SH-SY5Y (cell line): Measurements from ENCODE around the gene TRIM47.

ENCODE experiments used
- GATA2 ChIP-seq: IDR thresholded peaks from 2 replicates; pipeline ENCODE4 v1.6.1; 2011; ENCODE audit warnings: mild to moderate bottlenecking, low read depth, low read length
- GATA3 ChIP-seq: IDR thresholded peaks from 2 replicates; pipeline ENCODE4 v1.6.1; 2011; ENCODE audit warnings: low read depth, mild to moderate bottlenecking, low read length, moderate library complexity

TRIM47 gene

GRCh38 chr17:75873587-75874322 is 4.6 kb downstream of the TRIM47 start:
- TF ChIP-seq GATA2 (no peak), GATA3 (no peak)

DNA sequence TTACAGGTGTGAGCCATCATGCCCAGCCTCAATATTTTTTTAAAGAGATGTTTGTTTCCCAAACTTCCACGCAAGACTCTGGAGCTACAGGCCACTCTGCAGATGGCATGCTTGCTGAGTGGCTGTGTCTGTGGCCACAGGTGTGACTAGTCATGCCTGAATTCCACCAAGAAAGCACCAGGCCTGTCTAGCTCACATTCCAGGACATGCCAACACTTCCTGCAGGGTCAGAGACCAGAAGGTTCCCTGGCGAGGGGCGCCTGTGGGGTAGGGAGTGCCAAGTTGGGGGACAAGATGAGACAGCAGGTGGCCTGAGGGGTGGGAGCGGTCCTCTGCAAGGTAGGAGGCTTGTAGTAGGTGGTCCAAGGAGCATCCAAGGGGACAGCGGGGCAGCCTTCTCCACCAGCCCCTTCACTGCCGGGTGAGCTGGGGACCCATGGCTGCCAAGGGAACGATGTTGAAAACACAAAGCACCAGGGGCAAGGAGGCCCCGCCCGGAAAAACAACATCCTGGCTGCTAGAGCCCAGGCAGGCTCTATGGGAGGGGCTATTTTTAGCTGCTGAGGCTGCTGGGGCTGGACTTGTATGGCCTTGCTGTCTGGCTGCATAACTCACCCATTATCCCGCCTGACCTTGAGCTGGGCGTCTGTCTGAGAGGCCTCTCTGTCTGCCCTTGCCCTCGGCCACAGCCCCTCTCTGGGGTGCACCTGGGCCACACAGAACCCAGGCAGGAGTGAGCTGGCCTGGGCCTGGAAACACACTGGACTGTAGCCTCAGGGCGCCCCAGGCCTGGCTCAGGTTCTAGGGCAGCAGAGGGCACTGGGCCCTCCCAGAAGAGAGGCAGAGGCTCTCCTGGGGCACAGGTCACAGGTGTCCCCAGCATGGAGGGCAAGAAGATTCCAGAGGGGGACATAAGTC is 5.7 kb downstream of the TRIM47 start:
- TF ChIP-seq GATA3 (no peak), GATA2 (no peak)

DNA sequence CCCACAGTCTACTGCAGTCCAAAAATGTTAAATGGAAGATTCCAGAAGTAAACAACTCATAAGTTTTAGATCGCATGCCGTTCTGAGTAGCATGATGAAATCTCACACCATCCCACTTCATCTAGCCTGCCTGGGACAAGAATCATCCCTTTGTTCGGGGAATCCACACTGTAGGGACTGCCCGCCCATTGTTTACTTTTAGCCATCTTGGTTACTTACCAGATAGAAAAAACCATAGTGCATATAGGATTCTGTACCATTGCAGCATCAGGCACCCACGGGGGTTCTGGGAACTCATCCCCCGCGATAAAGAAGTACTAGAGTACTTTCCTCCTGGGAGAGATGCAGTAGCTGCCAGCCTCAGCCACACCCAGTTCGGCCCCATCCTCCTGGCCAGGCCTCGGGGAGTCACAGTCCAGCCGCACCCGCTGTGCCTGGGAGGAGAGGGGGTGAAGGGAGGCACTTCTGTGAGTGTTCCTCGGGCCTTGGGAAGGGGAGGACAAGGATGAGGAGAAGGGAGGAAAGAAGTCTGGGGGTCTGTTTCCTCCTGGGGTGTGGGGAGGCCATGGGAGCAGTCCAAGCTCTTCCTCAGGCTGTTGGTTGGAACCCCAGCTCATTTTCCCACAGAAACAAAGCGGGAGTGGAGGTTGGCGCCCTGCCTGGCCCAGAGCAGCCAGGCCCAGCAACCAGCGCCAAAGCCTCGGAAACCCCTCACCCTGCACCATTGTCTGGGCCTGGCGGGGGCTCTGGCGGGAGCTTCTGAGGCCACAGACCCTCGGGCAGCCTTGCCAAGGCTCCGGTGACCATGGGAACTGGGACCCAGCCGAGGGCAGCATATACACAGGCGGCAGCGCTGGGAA is 8.9 kb downstream of the TRIM47 start:
- TF ChIP-seq GATA3 = no peak
- TF ChIP-seq GATA2 = no peak

DNA sequence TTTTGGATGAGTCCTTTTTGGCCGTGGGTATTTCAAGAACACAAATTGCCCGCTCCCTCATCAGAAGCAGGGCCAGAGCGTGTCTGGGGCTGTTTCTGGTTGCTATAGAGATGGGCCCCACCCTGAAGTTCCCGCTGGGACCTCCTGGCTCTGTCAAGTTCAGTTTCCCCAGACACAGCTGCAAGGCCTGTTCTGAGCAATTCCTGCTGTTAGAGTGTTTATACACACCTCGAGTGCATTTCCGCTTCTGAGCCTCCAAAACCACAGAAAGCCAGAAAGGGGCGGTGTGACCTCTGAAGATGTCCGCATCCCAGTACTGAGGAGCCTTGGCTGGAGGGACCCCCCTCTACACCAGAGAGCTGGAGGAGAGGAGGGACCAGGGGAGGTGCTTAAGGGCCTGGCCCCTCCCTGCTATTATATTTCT is 13.9 kb downstream of the TRIM47 start:
- no peak for TF ChIP-seq GATA3
- TF ChIP-seq GATA2 = no peak

- TF ChIP-seq GATA3 (no peak), GATA2 (no peak)
Measured at GRCh38 chr17:75861927-75862317, 16.5 kb downstream of the TRIM47 start.

DNA sequence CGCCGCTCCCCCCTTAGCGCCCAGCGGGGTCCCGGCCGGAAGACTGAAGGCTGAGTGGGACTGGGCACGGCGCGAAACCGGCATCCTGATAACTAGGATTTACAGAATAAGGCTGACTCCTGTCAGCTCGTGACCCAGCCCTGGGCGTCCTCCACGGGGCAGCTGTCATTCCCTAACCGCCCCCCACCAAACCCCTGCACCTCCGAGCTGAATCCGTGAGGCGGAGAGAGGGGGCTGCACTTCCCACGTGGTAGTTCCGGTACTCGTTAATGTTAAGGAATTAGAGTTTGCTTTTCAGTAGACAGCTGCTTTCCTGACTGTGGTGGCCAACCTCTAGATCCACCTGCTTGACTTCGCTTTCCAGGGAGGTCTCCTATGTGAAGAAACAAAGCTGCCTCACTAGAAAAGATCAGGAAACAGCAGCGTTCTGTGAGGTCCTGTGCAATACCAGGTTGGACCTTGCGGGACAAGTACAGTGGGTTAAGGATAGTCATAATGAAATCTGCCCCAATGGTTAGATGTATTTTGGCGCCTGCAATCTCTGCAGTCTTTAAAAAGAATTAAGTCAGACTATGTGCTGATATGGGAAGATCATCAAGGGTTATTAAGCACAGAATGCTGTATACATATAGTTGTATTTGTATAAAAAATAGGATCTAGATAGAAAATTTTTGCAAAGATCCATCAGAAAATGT is 22.2 kb downstream of the TRIM47 start:
- TF ChIP-seq GATA3 (no peak), GATA2 (no peak)

GRCh38 chr17:75855310-75856061 is 22.9 kb downstream of the TRIM47 start, which contains the start of gene WBP2:
WBP2 (minus strand) TSS chr17:75855335; CDS start chr17:75855297, 38 bp downstream.
- TF ChIP-seq GATA3 (no peak), GATA2 (no peak; the same call in 1 of the 2 replicates)

GRCh38 chr17:75854881-75855309 is 23.5 kb downstream of the TRIM47 start:
- TF ChIP-seq GATA2 (no peak), GATA3 (no peak)

DNA sequence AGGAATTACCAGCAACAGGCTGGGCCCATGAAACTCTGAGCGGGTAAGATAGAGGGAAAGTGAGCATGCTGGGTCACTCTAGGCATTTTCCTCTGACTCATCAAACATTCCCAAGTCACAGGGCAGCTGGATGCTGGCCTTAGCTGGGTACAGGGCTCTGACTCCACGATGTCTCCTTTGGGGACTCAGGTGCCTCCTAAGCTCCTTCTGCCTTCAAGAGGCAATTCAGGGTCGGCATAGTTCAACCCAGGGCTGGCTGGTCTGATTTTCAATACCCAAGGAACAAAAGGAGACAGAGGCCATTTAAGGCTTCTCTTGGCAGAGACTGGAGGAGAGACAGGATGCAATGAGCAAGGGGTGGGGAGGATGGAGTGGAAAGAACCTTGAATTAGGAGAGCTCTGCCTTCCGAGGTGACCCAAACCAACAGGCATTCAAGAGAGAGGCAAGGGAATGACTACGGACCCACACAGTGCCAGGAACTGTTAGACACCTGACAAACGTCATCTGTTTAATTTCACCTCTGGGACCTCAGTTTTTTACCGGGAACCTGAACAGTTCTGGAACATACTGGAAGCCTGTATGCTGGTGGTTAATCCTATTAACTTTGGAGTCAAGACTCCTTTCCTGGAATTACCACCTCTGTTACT is 24.2 kb downstream of the TRIM47 start:
- TF ChIP-seq GATA3 = no peak
- no peak for TF ChIP-seq GATA2

- TF ChIP-seq GATA2 = no peak
- no peak for TF ChIP-seq GATA3
Measured at GRCh38 chr17:75853433-75853832, 24.9 kb downstream of the TRIM47 start.

- no peak for TF ChIP-seq GATA2
- no peak for TF ChIP-seq GATA3
Measured at GRCh38 chr17:75850928-75851692, 27.3 kb downstream of the TRIM47 start.

- TF ChIP-seq GATA2 (no peak), GATA3 (no peak)
Measured at GRCh38 chr17:75849724-75850123, 28.7 kb downstream of the TRIM47 start.
